Neuronal stem cell (in vitro differentiated cells): ENCODE results near the gene TMCC3.
"Not testable (repeated sequence)": the region's sequence is repeated elsewhere in the genome, so short reads cannot be mapped to it uniquely, and the experiment has no call there.

Experiments used
- DNase-seq: peaks from one replicate; pipeline ENCODE4 v3.0.0-alpha.2; 2013; ENCODE audit warnings: low spot score
- H2AFZ ChIP-seq: one replicate; pipeline ENCODE4 v1.6.1; 2013; ENCODE audit warnings: mild to moderate bottlenecking, low read length, inconsistent platforms
- H2AK5ac ChIP-seq: 2 replicates; pipeline ENCODE4 v1.6.1; 2013; ENCODE audit warnings: low read depth, mild to moderate bottlenecking, inconsistent platforms, low read length, moderate library complexity, mixed read lengths
- H2BK120ac ChIP-seq: 2 replicates; pipeline ENCODE4 v1.6.1; 2013; ENCODE audit warnings: low read depth, mild to moderate bottlenecking, inconsistent platforms, low read length, moderate library complexity, mixed read lengths
- H2BK12ac ChIP-seq: one replicate; pipeline ENCODE4 v1.6.1; 2013; ENCODE audit warnings: low read length, inconsistent platforms
- H2BK15ac ChIP-seq: 2 replicates; pipeline ENCODE4 v1.6.1; 2013; ENCODE audit warnings: mild to moderate bottlenecking, low read length, inconsistent platforms, mixed read lengths
- H2BK5ac ChIP-seq: one replicate; pipeline ENCODE4 v1.6.1; 2013; ENCODE audit warnings: inconsistent platforms, mild to moderate bottlenecking, low read length, moderate library complexity
- H3K14ac ChIP-seq: one replicate; pipeline ENCODE4 v1.6.1; 2013; ENCODE audit warnings: low read length, inconsistent platforms
- H3K18ac ChIP-seq: 2 replicates; pipeline ENCODE4 v1.6.1; 2013; ENCODE audit warnings: low read length, inconsistent platforms
- H3K23ac ChIP-seq: 2 replicates; pipeline ENCODE4 v1.6.1; 2013; ENCODE audit warnings: low read depth, mild to moderate bottlenecking, mixed read lengths, low read length, inconsistent platforms; ENCODE audit not compliant: poor library complexity
- H3K27ac ChIP-seq: replicated peaks from 3 replicates; pipeline ENCODE4 v1.5.1; 2013; ENCODE audit warnings: low read length, inconsistent platforms
- H3K27me3 ChIP-seq, 3 experiments: 2 replicates each; pipeline ENCODE4 v1.6.1; 2013; ENCODE audit warnings: low read length in 3 of 3, mild to moderate bottlenecking in 2 of 3, inconsistent platforms in 1 of 3, low read depth in 1 of 3, mixed read lengths in 1 of 3, moderate library complexity in 1 of 3; ENCODE audit not compliant: control insufficient read depth in 3 of 3, insufficient read depth in 3 of 3
- H3K36me3 ChIP-seq, 2 donors: replicated peaks in 1 of 2; 2 replicates each; pipeline ENCODE4 v1.6.1; 2013; ENCODE audit warnings: low read length in 2 of 2; ENCODE audit not compliant: control insufficient read depth in 2 of 2, insufficient read depth in 2 of 2
- H3K4ac ChIP-seq: 2 replicates; pipeline ENCODE4 v1.6.1; 2013; ENCODE audit warnings: inconsistent platforms, mild to moderate bottlenecking, low read length, moderate library complexity
- H3K4me1 ChIP-seq, 2 donors: 1 replicate in 1 of 2; 2 replicates in 1 of 2; pipeline ENCODE4 v1.6.1; 2013; ENCODE audit warnings: low read length in 2 of 2, low read depth in 1 of 2; ENCODE audit not compliant: control insufficient read depth in 2 of 2, insufficient read depth in 1 of 2
- H3K4me2 ChIP-seq: one replicate; pipeline ENCODE4 v1.6.1; 2013; ENCODE audit warnings: mild to moderate bottlenecking, low read length, inconsistent platforms; ENCODE audit not compliant: insufficient read depth, poor library complexity, severe bottlenecking
- H3K4me3 ChIP-seq, 2 donors: 2 replicates each; pipeline ENCODE4 v1.5.1; 2013; ENCODE audit warnings: low read length in 2 of 2, mild to moderate bottlenecking in 2 of 2, inconsistent platforms in 1 of 2, moderate library complexity in 1 of 2
- H3K79me1 ChIP-seq: one replicate; pipeline ENCODE4 v1.6.1; 2013; ENCODE audit warnings: low read depth, mild to moderate bottlenecking, inconsistent platforms, low read length, moderate library complexity
- H3K9ac ChIP-seq: one replicate; pipeline ENCODE4 v1.6.1; 2013; ENCODE audit warnings: mild to moderate bottlenecking, low read depth, low read length, inconsistent platforms; ENCODE audit not compliant: poor library complexity
- H3K9me3 ChIP-seq, 2 donors: replicated peaks in 1 of 2; 2 replicates each; pipeline versions ENCODE3 to v1.6.1; 2013; ENCODE audit warnings: low read length in 2 of 2, mild to moderate bottlenecking in 2 of 2, inconsistent platforms in 1 of 2, low read depth in 1 of 2, mixed read lengths in 1 of 2, moderate library complexity in 1 of 2; ENCODE audit not compliant: control insufficient read depth in 2 of 2, insufficient read depth in 1 of 2
- H4K8ac ChIP-seq: one replicate; pipeline ENCODE4 v1.6.1; 2013; ENCODE audit warnings: low read depth, mild to moderate bottlenecking, inconsistent platforms, low read length, moderate library complexity
- H4K91ac ChIP-seq: one replicate; pipeline ENCODE4 v1.6.1; 2013; ENCODE audit warnings: low read length, low read depth, mild to moderate bottlenecking, inconsistent platforms; ENCODE audit not compliant: poor library complexity
- WGBS, 2 donors: extraction: QIAGEN DNeasy Blood & Tissue Kit; methylation state at CpG; one replicate each; pipeline ENCODE4 v1.1.7; 2013; ENCODE audit warnings: missing lambda C conversion rate in 2 of 2, mixed read lengths in 1 of 2; ENCODE audit not compliant: insufficient read length in 2 of 2, insufficient replicate concordance in 1 of 2; ENCODE audit errors: extremely low coverage in 2 of 2; 5-methylcytosine and 5-hydroxymethylcytosine counted together

The TMCC3 gene

DNA sequence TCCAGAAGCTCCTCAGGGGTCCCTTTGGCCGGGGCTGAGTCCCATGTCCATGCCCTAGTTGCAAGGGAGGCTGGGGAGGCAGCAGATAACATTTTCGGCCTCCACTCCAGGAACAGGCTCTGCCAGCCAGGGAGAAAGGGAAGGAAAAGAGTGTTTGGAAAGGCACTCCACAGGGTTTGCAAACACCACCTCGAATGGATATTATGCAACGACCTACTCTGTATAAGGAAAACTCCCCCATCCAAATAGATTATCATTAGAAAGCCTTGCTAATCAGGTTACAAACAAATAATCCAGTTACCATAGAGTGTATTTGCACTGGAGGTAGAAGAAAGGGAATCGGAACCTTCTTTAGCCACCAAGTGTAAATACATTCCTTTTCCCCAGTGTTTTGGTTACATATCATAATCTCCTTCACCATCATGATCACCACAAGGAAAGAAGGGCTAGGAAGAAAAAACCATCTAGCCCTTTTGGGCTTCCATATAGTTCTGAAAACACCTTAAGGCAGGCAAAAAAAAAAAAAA lies 40.4 kb downstream of the TMCC3 start:
- H2AFZ ChIP-seq: no peak overlapping the region
- H2BK15ac ChIP-seq: no peak overlapping the region
- H3K27me3 ChIP-seq: peaks cover 0 to 4% (median 0%) of the 10 kb centered on the region in 3 experiments
- H3K4ac ChIP-seq: no peak overlapping the region
- no peak overlapping the region for H2BK5ac ChIP-seq
- no peak overlapping the region for H3K4me3 ChIP-seq
- H3K4me2 ChIP-seq: no peak overlapping the region
- H3K36me3 ChIP-seq: no peaks in the 10 kb centered on the region
- H2BK120ac ChIP-seq: no peak overlapping the region
- peaks cover 0 to 2% of the 10 kb centered on the region in 2 donors for H3K9me3 ChIP-seq
- H3K14ac ChIP-seq: no peak overlapping the region
- H3K23ac ChIP-seq: no peak overlapping the region
- no peak overlapping the region for H3K18ac ChIP-seq
- H3K4me1 ChIP-seq: peaks cover 4 to 5% of the 10 kb centered on the region in 2 donors
- H2BK12ac ChIP-seq: no peak overlapping the region
- no peak overlapping the region for H4K91ac ChIP-seq
- H3K27ac ChIP-seq: no peak overlapping the region
- H3K9ac ChIP-seq: no peak overlapping the region
- H3K79me1 ChIP-seq: no peaks in the 10 kb centered on the region
- no peak overlapping the region for H2AK5ac ChIP-seq
- DNase-seq: no peak
- no peak overlapping the region for H4K8ac ChIP-seq
- no CpG with 5 or more reads among the region's 5 CpGs for WGBS, 2 donors

- not testable (repeated sequence) for H3K4ac ChIP-seq, H3K4me1 ChIP-seq, H2BK12ac ChIP-seq, H4K8ac ChIP-seq, H3K14ac ChIP-seq, H3K9ac ChIP-seq, H3K79me1 ChIP-seq, H3K27me3 ChIP-seq, H2AK5ac ChIP-seq, H2BK15ac ChIP-seq, H2AFZ ChIP-seq, H3K9me3 ChIP-seq, H3K36me3 ChIP-seq, H4K91ac ChIP-seq, H2BK5ac ChIP-seq, H3K23ac ChIP-seq, H3K4me2 ChIP-seq, H3K4me3 ChIP-seq, H2BK120ac ChIP-seq, DNase-seq, H3K27ac ChIP-seq, H3K18ac ChIP-seq
- no CpG with 5 or more reads among the region's 6 CpGs for WGBS, 2 donors
Observed at GRCh38 chr12:94606810-94607209, 43.5 kb downstream of the TMCC3 start.

- no peak overlapping the region for H2BK5ac ChIP-seq
- H3K9ac ChIP-seq: no peak overlapping the region
- H3K18ac ChIP-seq: no peak overlapping the region
- H3K23ac ChIP-seq: no peak overlapping the region
- peaks cover 0 to 4% (median 0%) of the 10 kb centered on the region in 3 experiments for H3K27me3 ChIP-seq
- H3K4me2 ChIP-seq: no peak overlapping the region
- no peak overlapping the region for H2BK15ac ChIP-seq
- no peak overlapping the region for H2BK12ac ChIP-seq
- WGBS, 2 donors: no CpG with 5 or more reads among the region's 3 CpGs
- H4K91ac ChIP-seq: no peak overlapping the region
- H3K36me3 ChIP-seq: no peaks in the 10 kb centered on the region
- H2AFZ ChIP-seq: no peak overlapping the region
- no peak overlapping the region for H4K8ac ChIP-seq
- no peak overlapping the region for H3K14ac ChIP-seq
- H3K9me3 ChIP-seq: peaks cover 0 to 2% of the 10 kb centered on the region in 2 donors
- no peak overlapping the region for H2AK5ac ChIP-seq
- DNase-seq: no peak
- no peak overlapping the region for H2BK120ac ChIP-seq
- H3K4me1 ChIP-seq: no peaks in the 10 kb centered on the region
- no peak overlapping the region for H3K27ac ChIP-seq
- no peak overlapping the region for H3K4ac ChIP-seq
- H3K79me1 ChIP-seq: no peaks in the 10 kb centered on the region
- H3K4me3 ChIP-seq: no peak overlapping the region
Observed at GRCh38 chr12:94604366-94604698, 46.0 kb downstream of the TMCC3 start.

GRCh38 chr12:94603434-94604365 lies 46.7 kb downstream of the TMCC3 start:
- no peak overlapping the region for H3K9ac ChIP-seq
- H3K14ac ChIP-seq: no peak overlapping the region
- H3K27ac ChIP-seq: no peak overlapping the region
- H4K91ac ChIP-seq: no peak overlapping the region
- H3K23ac ChIP-seq: no peak overlapping the region
- no peak overlapping the region for H3K4ac ChIP-seq
- no peak for DNase-seq
- no peak overlapping the region for H2BK5ac ChIP-seq
- H3K36me3 ChIP-seq: no peaks in the 10 kb centered on the region
- WGBS, 2 donors: no CpG with 5 or more reads among the region's 7 CpGs
- no peak overlapping the region for H4K8ac ChIP-seq
- H3K18ac ChIP-seq: no peak overlapping the region
- H3K4me1 ChIP-seq: no peaks in the 10 kb centered on the region
- no peak overlapping the region for H2BK15ac ChIP-seq
- H2AFZ ChIP-seq: no peak overlapping the region
- H2AK5ac ChIP-seq: no peak overlapping the region
- no peak overlapping the region for H3K4me2 ChIP-seq
- no peaks in the 10 kb centered on the region for H3K79me1 ChIP-seq
- no peak overlapping the region for H3K4me3 ChIP-seq
- no peak overlapping the region for H2BK120ac ChIP-seq
- peaks cover 0 to 8% (median 0%) of the 10 kb centered on the region in 3 experiments for H3K27me3 ChIP-seq
- H3K9me3 ChIP-seq: peaks cover 0 to 2% of the 10 kb centered on the region in 2 donors
- H2BK12ac ChIP-seq: no peak overlapping the region
